ENCODE data around the gene PADI2. TPM values are rescaled to one million over a fixed set of nuclear protein-coding genes. Genes with fewer than 3 reads are reported as not detected.

Gene PADI2
- total RNA-seq, 1 experiment from 2014 or later = 0.10 TPM

DNA sequence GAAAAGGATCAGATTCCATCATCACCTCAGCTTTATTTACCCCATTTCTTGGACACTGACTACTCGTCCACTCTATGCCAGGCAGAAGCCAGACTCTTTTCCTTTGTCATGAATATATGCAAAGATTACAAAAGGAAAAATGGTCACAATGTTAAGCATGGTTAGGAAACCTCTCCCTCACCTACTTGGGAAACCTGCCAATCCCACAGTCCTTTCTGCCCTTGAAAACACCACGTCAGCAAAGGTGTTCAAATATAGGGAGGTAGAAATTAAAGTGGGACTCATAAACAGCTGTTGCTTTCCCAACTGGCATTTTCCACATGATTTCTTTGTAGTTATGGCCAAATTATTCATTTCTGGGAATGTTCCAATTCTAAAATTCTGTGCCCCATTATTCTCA lies 91.4 kb downstream of the PADI2 start:
- DNase-seq (ENCODE audit: extremely low read depth, low read depth) = no peak

DNA sequence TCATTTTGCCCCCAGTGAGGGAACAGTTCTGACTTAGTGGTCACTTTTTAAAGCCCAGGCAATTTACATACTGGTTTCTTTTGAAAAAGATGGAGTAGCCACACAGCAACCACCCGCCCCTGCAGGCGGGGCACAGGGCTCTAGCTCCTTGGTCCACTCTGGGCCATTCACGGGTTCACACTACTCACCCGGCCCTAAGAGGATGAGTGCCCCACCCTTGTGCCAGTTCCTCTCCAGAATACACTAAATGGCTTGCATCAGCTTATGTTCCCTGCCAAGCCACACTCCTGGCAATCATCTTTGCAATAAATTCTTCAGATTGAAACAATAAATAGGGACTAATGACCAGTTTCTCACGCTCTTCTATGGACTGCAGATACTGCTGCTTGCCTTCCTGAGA lies 91.8 kb downstream of the PADI2 start:
- DNase-seq (ENCODE audit: extremely low read depth, low read depth) = no peak

DNA sequence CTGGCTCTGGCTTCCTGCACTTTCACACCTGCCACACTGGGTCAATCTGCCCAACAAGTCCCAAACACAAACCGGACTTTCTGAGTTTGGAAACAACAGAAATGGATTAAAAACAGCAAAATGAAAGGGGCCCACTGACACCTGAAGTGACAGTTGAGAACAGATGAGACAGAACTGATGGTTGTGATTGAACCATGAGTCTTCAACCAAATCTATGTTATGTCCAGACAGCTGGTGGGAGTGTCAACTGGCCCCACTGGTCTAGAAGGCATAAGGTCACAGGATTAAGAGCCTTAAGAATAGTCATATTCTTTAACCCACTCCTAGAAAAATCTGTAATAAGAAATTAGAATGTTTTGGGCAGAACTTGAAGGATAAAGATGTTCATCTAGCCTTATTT lies 94.5 kb downstream of the PADI2 start:
- DNase-seq (ENCODE audit: extremely low read depth, low read depth) = no peak

DNA sequence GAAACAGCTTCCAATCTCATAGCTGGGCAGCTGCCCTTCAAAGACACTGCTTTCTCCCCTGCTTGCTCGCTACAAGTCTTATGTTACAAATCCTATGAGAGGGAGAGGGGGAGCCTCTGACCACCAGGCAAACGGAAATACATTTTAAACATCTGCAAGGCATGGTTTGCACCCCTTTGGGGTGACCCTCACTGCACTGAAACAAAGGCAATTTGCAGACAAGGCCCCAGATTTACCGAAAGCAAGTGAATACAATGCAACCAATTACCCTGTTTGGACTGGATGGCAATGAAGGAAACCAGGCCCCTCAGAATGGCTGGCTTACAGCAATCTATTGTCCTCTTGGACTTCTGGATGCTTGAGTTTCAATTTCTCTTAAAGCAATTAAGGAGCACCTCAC lies 95.7 kb downstream of the PADI2 start:
- no peak for DNase-seq (ENCODE audit: extremely low read depth, low read depth)

DNA sequence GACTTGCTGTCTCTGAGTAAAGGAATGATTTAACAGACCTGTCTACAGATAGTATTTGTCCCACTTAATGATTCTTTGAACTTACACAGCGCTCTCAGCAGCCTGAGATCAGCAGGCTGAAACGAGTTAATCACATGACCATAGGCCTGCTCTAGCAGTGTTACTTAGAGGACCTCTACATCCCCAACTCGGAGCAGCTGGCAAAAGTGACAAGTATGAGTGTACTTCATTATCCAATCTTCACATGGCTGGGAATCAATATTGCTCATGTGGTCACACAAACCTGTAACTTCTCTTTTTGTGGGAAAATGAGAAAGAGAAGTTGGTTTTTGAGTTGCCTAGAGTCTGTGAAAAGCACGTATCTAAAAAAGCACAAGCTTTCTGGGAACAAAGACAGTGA lies 96.1 kb downstream of the PADI2 start:
- DNase-seq (ENCODE audit: extremely low read depth, low read depth) = no peak

DNA sequence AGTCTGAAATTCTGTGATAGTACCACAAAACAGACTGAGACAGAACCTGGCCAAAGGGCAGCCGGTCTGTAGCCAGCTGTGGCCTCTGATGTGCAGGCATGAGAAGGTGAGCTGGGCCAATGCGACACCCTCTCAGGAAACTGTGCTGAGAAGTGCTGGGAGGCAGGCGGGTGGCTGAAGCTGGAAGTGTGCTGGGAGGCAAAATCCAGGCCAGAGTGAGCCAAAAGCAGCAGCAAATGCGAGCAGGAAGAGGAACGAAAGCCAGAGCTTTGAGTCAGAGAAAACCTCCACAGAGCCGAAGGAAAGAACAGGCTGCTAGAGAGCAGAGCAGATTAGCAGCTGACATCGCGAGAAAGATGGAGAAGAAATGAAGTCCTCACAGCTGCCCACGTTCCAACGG lies 97.4 kb downstream of the PADI2 start:
- no peak for DNase-seq (ENCODE audit: extremely low read depth, low read depth)

DNA sequence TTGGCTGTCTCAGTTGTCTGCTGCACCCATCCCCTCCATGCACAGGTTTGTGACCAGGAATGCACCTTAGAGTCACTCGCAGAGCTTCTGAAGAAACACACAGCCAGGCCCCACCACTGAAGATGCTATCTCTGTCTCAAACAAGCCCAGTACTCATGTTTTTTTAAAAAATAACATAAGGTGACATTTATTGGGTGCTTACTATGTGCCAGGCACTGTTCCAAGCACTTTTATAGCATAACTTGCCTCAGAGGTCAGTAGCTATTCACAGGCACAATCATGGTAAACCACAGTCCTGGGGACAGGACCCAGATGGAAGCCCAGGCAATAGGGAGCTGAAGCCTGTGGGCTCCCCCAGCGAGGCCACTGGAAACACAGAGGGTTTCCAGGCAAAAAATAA lies 98.7 kb downstream of the PADI2 start:
- no peak for DNase-seq (ENCODE audit: extremely low read depth, low read depth)

DNA sequence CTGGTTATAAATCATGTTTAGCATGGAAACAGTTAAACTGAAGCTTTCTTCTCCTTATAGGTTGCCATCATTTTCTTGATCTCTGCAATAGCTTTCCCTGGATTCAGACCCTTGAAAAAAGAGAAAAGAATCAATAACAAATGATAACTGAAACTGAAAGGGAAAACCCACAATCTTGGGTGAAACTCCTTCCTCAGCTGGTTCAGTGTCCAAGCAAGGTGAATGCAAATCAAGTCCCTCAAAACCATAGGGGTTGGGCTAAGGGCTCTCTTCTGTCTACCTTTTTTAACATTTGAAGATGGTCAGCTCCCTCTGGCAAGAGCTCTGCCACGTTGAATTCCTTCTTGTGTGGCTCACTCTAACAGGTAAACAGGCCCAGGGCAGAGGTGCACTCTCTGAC lies 100.4 kb downstream of the PADI2 start:
- DNase-seq (ENCODE audit: extremely low read depth, low read depth) = no peak

DNA sequence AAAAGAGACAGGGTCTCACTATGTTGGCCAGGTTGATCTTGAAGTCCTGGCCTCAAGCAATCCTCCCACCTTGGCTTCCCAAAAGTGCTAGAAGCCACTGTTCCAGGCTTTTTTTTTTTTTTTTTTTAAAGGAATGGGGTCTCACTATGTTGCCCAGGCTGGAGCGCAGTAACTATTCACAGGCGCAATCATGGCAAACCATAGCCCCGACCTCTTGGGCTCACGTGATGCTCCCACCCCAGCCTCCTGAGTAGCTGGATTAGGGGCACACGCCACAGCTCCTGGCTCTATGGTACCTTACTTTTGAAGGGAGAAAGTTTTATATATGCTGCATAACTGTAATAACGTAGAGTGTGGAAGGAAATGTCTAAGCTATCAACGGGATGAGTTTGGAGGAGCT lies 101.8 kb downstream of the PADI2 start:
- no peak for DNase-seq (ENCODE audit: extremely low read depth, low read depth)

Other genes starting within 250 kb of the PADI2 start
- gene RNU1-2, start 223.5 kb downstream of the PADI2 start, total RNA-seq (2014; rRNA removed; shearing (Covaris generic)) = under 0.01 TPM in 2 replicates
- gene CROCC, start 197.5 kb downstream of the PADI2 start, total RNA-seq (2014; rRNA removed; shearing (Covaris generic)) = 3.3 and 4.8 TPM in 2 replicates
- 0.49 and 0.52 TPM in 2 replicates for gene MFAP2, start 138.8 kb downstream of the PADI2 start, total RNA-seq (2014; rRNA removed; shearing (Covaris generic))
- 23.2 and 30.9 TPM in 2 replicates for gene ATP13A2, start 107.5 kb downstream of the PADI2 start, total RNA-seq (2014; rRNA removed; shearing (Covaris generic))
- gene SDHB, start 65.4 kb downstream of the PADI2 start, total RNA-seq (2014; rRNA removed; shearing (Covaris generic)) = 233 and 251 TPM in 2 replicates
- gene PADI1, start 85.7 kb upstream of the PADI2 start, total RNA-seq (2014; rRNA removed; shearing (Covaris generic)) = not detected in 2 replicates
- not detected in 2 replicates for gene PADI3, start 129.6 kb upstream of the PADI2 start, total RNA-seq (2014; rRNA removed; shearing (Covaris generic))
- gene PADI4, start 188.7 kb upstream of the PADI2 start, total RNA-seq (2014; rRNA removed; shearing (Covaris generic)) = not detected in 2 replicates

All from NCI-H460 (cell line).